ENCODE data around the gene SMARCB1. TPM values are rescaled to one million over a fixed set of nuclear protein-coding genes. Genes with fewer than 3 reads are reported as not detected.

Gene SMARCB1
- total and polyA plus RNA-seq, 2 donors from 2014 or later: 68.7 to 79.0 TPM

DNA sequence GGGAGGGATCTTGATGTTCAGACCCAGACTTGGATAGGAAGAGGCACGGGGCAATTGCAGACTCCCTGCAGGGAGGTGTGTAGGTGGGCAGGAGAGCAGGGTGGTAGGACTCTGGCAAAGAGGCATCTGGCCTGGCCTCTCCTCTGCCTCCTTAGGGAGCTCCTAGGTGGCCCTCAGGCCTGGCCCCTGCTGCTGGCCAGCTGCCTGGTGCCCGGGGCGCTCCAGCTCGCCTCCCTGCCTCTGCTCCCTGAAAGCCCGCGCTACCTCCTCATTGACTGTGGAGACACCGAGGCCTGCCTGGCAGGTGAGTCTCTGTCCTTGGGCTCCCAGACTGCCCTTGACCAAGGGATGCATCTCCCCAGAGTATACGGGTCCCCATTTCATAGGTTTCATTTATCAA is 90.8 kb downstream of the SMARCB1 start:
- no peaks in the 10 kb centered on the region for H3K9me3 ChIP-seq (ENCODE audit: control insufficient read depth in 2 of 3, insufficient read depth in 1 of 3, low read length in 3 of 3)
- no peaks in the 10 kb centered on the region for H3K27me3 ChIP-seq (ENCODE audit: control insufficient read depth, insufficient read depth, low read length)
- peaks cover 5 to 37% (median 13%) of the 10 kb centered on the region in 3 donors for H3K36me3 ChIP-seq (ENCODE audit: control insufficient read depth in 2 of 3, insufficient read depth in 3 of 3, low read length in 3 of 3)
- H3K9ac ChIP-seq (ENCODE audit: low read length in 3 of 3): no peak overlapping the region
- peak overlapping the region in 1 of 2 donors; percentile 67 for H3K27ac ChIP-seq (ENCODE audit: low read depth in 2 of 2, low read length in 2 of 2)
- TF ChIP-seq, protein P1, sequence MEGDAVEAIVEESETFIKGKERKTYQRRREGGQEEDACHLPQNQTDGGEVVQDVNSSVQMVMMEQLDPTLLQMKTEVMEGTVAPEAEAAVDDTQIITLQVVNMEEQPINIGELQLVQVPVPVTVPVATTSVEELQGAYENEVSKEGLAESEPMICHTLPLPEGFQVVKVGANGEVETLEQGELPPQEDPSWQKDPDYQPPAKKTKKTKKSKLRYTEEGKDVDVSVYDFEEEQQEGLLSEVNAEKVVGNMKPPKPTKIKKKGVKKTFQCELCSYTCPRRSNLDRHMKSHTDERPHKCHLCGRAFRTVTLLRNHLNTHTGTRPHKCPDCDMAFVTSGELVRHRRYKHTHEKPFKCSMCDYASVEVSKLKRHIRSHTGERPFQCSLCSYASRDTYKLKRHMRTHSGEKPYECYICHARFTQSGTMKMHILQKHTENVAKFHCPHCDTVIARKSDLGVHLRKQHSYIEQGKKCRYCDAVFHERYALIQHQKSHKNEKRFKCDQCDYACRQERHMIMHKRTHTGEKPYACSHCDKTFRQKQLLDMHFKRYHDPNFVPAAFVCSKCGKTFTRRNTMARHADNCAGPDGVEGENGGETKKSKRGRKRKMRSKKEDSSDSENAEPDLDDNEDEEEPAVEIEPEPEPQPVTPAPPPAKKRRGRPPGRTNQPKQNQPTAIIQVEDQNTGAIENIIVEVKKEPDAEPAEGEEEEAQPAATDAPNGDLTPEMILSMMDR (IDR thresholded peaks at IDR 0.05; ENCODE audit: borderline replicate concordance, extremely low read depth, insufficient read depth): no peak
- no peak overlapping the region for H3K4me3 ChIP-seq (ENCODE audit: low read length in 3 of 3)
- intact Hi-C loops (cut with DNase I): no loop called here
- peak in 1 of 5 donors; percentile 56 for DNase-seq
- peaks cover 0 to 12% (median 5%) of the 10 kb centered on the region in 3 donors for H3K4me1 ChIP-seq (ENCODE audit: control insufficient read depth in 2 of 3, insufficient read depth in 2 of 3, low read depth in 1 of 3, low read length in 3 of 3)
- no peak for FAIRE-seq

DNA sequence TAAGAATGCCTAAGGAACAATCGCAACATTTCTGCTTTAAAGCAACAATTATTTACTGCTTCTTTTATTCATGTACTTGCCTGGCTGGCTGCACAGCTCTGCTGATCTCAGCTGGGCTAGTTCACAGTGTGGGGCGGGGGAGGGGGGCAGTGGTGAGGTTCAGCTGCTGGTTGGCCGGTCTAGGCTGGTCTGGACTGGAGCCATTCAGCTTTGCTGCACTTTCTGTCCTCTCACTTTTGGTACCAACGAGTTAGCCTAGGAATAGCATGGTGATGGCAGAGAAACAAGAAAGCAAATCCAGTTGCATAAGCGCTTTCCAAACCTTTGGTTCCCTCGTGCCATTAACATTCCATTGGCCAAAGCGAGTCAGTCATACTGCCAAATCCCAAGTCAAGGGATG is 91.5 kb downstream of the SMARCB1 start:
- Histone ChIP-seq H3K27me3 (ENCODE audit: control insufficient read depth, insufficient read depth, low read length) (no peaks in the 10 kb centered on the region), H3K36me3 (ENCODE audit: control insufficient read depth in 2 of 3, insufficient read depth in 3 of 3, low read length in 3 of 3) (peaks cover 5 to 38% (median 15%) of the 10 kb centered on the region in 3 donors), H3K4me1 (ENCODE audit: control insufficient read depth in 2 of 3, insufficient read depth in 2 of 3, low read depth in 1 of 3, low read length in 3 of 3) (peaks cover 0 to 12% (median 5%) of the 10 kb centered on the region in 3 donors), H3K9me3 (ENCODE audit: control insufficient read depth in 2 of 3, insufficient read depth in 1 of 3, low read length in 3 of 3) (no peaks in the 10 kb centered on the region), H3K27ac (ENCODE audit: low read depth in 2 of 2, low read length in 2 of 2) (peak overlapping the region; percentile 59 to 67), H3K9ac (ENCODE audit: low read length in 3 of 3) (no peak overlapping the region), H3K4me3 (ENCODE audit: low read length in 3 of 3) (no peak overlapping the region)
- DNase-seq: peak in 4 of 5 donors; percentile 33 to 79 (median 44)
- no peak for FAIRE-seq
- TF ChIP-seq, protein P1 (IDR thresholded peaks at IDR 0.05; ENCODE audit: borderline replicate concordance, extremely low read depth, insufficient read depth): no peak
- intact Hi-C loops (cut with DNase I): no loop called here

DNA sequence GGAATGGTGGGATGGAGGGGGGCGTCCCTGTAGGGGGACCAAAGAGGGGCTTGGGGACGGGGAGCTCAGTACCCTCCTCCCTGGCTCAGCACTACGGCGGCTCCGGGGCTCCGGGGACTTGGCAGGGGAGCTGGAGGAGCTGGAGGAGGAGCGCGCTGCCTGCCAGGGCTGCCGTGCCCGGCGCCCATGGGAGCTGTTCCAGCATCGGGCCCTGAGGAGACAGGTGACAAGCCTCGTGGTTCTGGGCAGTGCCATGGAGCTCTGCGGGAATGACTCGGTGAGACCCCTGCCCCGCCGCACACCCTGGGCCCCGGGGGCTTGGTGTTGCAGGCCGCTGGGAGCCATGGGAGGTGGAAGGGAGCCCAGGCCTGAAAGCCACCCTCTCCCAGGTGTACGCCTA is 95.6 kb downstream of the SMARCB1 start:
- FAIRE-seq (no peak), DNase-seq (peak in 1 of 5 donors; percentile 70)
- Histone ChIP-seq H3K4me3 (ENCODE audit: low read length in 3 of 3) (no peak overlapping the region), H3K36me3 (ENCODE audit: control insufficient read depth in 2 of 3, insufficient read depth in 3 of 3, low read length in 3 of 3) (peaks cover 0 to 28% (median 12%) of the 10 kb centered on the region in 3 donors), H3K27ac (ENCODE audit: low read depth in 2 of 2, low read length in 2 of 2) (no peak overlapping the region), H3K27me3 (ENCODE audit: control insufficient read depth, insufficient read depth, low read length) (no peaks in the 10 kb centered on the region), H3K9ac (ENCODE audit: low read length in 3 of 3) (no peak overlapping the region), H3K4me1 (ENCODE audit: control insufficient read depth in 2 of 3, insufficient read depth in 2 of 3, low read depth in 1 of 3, low read length in 3 of 3) (peaks cover 0 to 9% (median 5%) of the 10 kb centered on the region in 3 donors), H3K9me3 (ENCODE audit: control insufficient read depth in 2 of 3, insufficient read depth in 1 of 3, low read length in 3 of 3) (no peaks in the 10 kb centered on the region)
- intact Hi-C loops (cut with DNase I): no loop called here
- TF ChIP-seq, protein P1 (IDR thresholded peaks at IDR 0.05; ENCODE audit: borderline replicate concordance, extremely low read depth, insufficient read depth): no peak

DNA sequence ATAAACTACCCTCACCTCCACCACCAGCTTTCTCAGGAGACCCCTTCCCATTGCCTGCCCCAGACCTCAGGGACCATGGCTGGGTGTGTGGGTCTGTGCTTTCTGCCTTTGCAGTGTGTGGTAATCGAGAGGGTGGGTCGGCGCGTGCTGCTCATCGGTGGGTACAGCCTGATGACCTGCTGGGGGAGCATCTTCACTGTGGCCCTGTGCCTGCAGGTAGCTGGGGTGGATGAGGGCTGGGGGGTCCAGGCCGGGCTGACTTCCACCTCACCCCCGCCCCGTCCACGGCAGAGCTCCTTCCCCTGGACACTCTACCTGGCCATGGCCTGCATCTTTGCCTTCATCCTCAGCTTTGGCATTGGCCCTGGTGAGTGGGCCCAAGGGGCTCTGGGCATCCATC is 96.9 kb downstream of the SMARCB1 start:
- H3K9me3 ChIP-seq (ENCODE audit: control insufficient read depth in 2 of 3, insufficient read depth in 1 of 3, low read length in 3 of 3): no peaks in the 10 kb centered on the region
- H3K27me3 ChIP-seq (ENCODE audit: control insufficient read depth, insufficient read depth, low read length): no peaks in the 10 kb centered on the region
- H3K27ac ChIP-seq (ENCODE audit: low read depth in 2 of 2, low read length in 2 of 2): no peak overlapping the region
- no peaks in the 10 kb centered on the region for H3K4me1 ChIP-seq (ENCODE audit: control insufficient read depth in 2 of 3, insufficient read depth in 2 of 3, low read depth in 1 of 3, low read length in 3 of 3)
- no peak overlapping the region for H3K4me3 ChIP-seq (ENCODE audit: low read length in 3 of 3)
- H3K36me3 ChIP-seq (ENCODE audit: control insufficient read depth in 2 of 3, insufficient read depth in 3 of 3, low read length in 3 of 3): peaks cover 0 to 27% (median 12%) of the 10 kb centered on the region in 3 donors
- H3K9ac ChIP-seq (ENCODE audit: low read length in 3 of 3): no peak overlapping the region
- intact Hi-C loops (cut with DNase I): no loop called here
- TF ChIP-seq, protein P1 (IDR thresholded peaks at IDR 0.05; ENCODE audit: borderline replicate concordance, extremely low read depth, insufficient read depth): no peak
- no peak for FAIRE-seq
- DNase-seq: peak in 1 of 5 donors; percentile 62
